ENCODE measurements around the gene CYP4F12.

CYP4F12 gene, protein sequence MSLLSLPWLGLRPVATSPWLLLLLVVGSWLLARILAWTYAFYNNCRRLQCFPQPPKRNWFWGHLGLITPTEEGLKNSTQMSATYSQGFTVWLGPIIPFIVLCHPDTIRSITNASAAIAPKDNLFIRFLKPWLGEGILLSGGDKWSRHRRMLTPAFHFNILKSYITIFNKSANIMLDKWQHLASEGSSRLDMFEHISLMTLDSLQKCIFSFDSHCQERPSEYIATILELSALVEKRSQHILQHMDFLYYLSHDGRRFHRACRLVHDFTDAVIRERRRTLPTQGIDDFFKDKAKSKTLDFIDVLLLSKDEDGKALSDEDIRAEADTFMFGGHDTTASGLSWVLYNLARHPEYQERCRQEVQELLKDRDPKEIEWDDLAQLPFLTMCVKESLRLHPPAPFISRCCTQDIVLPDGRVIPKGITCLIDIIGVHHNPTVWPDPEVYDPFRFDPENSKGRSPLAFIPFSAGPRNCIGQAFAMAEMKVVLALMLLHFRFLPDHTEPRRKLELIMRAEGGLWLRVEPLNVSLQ

DNA sequence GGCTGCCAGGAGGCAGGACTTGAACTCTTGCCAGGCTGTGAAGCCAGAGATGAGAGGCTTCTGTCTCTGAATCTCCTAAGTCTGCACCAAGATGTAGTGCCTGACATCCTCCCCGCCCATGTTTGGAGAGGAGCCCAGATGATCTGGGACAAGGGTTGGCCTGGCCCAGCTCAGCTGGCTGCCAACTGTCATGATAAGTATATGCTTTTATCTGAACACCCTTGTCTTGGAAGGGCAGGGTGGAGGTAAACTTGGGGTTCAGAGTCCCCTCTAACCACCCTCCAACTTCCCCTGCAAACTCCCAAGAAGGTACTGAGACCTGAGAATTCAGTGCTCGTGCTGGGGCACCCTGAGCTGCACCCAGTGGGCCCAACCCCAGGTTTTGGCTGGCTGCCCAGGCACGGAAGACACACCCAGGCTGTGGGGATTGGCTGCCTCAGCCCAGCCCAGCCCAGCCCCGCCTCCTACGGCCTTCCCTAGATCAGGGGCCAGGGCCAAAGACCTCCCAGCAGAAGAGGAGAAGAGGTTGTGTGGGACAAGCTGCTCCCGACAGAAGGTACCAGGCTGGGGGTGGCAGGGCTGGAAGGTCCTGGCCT, at the start of gene CYP4F12:
TSS of gene CYP4F12 (plus strand) at position 508 of the 596 bp plus-strand sequence. CDS start 443 bp downstream, outside the sequence.
- no peak within 1 kb of the TSS for H3K4me3 ChIP-seq (ENCODE audit: low read depth, low read length)
- no peak within 1 kb of the TSS for H3K9ac ChIP-seq (ENCODE audit: low read length)
- H3K4me1 ChIP-seq (ENCODE audit: control insufficient read depth, insufficient read depth, low read length) = no peaks in the 10 kb centered on the region
- no peak within 1 kb of the TSS for H3K27ac ChIP-seq (ENCODE audit: low read depth, low read length)
- H3K27me3 ChIP-seq (ENCODE audit: control insufficient read depth, insufficient read depth, low read length) = no peaks in the 10 kb centered on the region
- H3K9me3 ChIP-seq (ENCODE audit: control insufficient read depth, insufficient read depth, low read depth, low read length) = peaks cover 6% of the 10 kb centered on the region; the same call in 1 of the 2 replicates
- no peaks in the 10 kb centered on the region for H3K36me3 ChIP-seq (ENCODE audit: control insufficient read depth, insufficient read depth, low read length)

GRCh38 chr19:15623711-15624318, 49.1 kb upstream of the CYP4F12 start:
- Histone ChIP-seq H3K9me3 (ENCODE audit: control insufficient read depth, insufficient read depth, low read depth, low read length) (peaks cover under 1% of the 10 kb centered on the region; the same call in 1 of the 2 replicates), H3K36me3 (ENCODE audit: control insufficient read depth, insufficient read depth, low read length) (no peaks in the 10 kb centered on the region), H3K27me3 (ENCODE audit: control insufficient read depth, insufficient read depth, low read length) (peaks cover 4% of the 10 kb centered on the region; the same call in 1 of the 2 replicates), H3K4me3 (ENCODE audit: low read depth, low read length) (no peak overlapping the region), H3K9ac (ENCODE audit: low read length) (no peak overlapping the region), H3K27ac (ENCODE audit: low read depth, low read length) (no peak overlapping the region), H3K4me1 (ENCODE audit: control insufficient read depth, insufficient read depth, low read length) (no peaks in the 10 kb centered on the region)

GRCh38 chr19:15628236-15629002, 44.5 kb upstream of the CYP4F12 start:
- H3K36me3 ChIP-seq (ENCODE audit: control insufficient read depth, insufficient read depth, low read length) = no peaks in the 10 kb centered on the region
- H3K9me3 ChIP-seq (ENCODE audit: control insufficient read depth, insufficient read depth, low read depth, low read length) = no peaks in the 10 kb centered on the region
- no peaks in the 10 kb centered on the region for H3K4me1 ChIP-seq (ENCODE audit: control insufficient read depth, insufficient read depth, low read length)
- H3K27ac ChIP-seq (ENCODE audit: low read depth, low read length) = no peak overlapping the region
- H3K4me3 ChIP-seq (ENCODE audit: low read depth, low read length) = no peak overlapping the region
- peaks cover 4% of the 10 kb centered on the region; the same call in 1 of the 2 replicates for H3K27me3 ChIP-seq (ENCODE audit: control insufficient read depth, insufficient read depth, low read length)
- no peak overlapping the region for H3K9ac ChIP-seq (ENCODE audit: low read length)

- Histone ChIP-seq H3K27ac (ENCODE audit: low read depth, low read length) (no peak overlapping the region), H3K4me3 (ENCODE audit: low read depth, low read length) (peak overlapping the region; percentile 38; the same call in 1 of the 2 replicates), H3K4me1 (ENCODE audit: control insufficient read depth, insufficient read depth, low read length) (no peaks in the 10 kb centered on the region), H3K9me3 (ENCODE audit: control insufficient read depth, insufficient read depth, low read depth, low read length) (no peaks in the 10 kb centered on the region), H3K9ac (ENCODE audit: low read length) (no peak overlapping the region), H3K27me3 (ENCODE audit: control insufficient read depth, insufficient read depth, low read length) (peaks cover 4% of the 10 kb centered on the region; the same call in 1 of the 2 replicates), H3K36me3 (ENCODE audit: control insufficient read depth, insufficient read depth, low read length) (no peaks in the 10 kb centered on the region)
Measured at GRCh38 chr19:15629003-15629880, 43.6 kb upstream of the CYP4F12 start.

GRCh38 chr19:15631817-15632216, 41.1 kb upstream of the CYP4F12 start:
- Histone ChIP-seq H3K27me3 (ENCODE audit: control insufficient read depth, insufficient read depth, low read length) (peaks cover 4% of the 10 kb centered on the region; the same call in 1 of the 2 replicates), H3K4me3 (ENCODE audit: low read depth, low read length) (no peak overlapping the region), H3K9ac (ENCODE audit: low read length) (no peak overlapping the region), H3K27ac (ENCODE audit: low read depth, low read length) (no peak overlapping the region), H3K36me3 (ENCODE audit: control insufficient read depth, insufficient read depth, low read length) (no peaks in the 10 kb centered on the region), H3K9me3 (ENCODE audit: control insufficient read depth, insufficient read depth, low read depth, low read length) (no peaks in the 10 kb centered on the region), H3K4me1 (ENCODE audit: control insufficient read depth, insufficient read depth, low read length) (no peaks in the 10 kb centered on the region)

DNA sequence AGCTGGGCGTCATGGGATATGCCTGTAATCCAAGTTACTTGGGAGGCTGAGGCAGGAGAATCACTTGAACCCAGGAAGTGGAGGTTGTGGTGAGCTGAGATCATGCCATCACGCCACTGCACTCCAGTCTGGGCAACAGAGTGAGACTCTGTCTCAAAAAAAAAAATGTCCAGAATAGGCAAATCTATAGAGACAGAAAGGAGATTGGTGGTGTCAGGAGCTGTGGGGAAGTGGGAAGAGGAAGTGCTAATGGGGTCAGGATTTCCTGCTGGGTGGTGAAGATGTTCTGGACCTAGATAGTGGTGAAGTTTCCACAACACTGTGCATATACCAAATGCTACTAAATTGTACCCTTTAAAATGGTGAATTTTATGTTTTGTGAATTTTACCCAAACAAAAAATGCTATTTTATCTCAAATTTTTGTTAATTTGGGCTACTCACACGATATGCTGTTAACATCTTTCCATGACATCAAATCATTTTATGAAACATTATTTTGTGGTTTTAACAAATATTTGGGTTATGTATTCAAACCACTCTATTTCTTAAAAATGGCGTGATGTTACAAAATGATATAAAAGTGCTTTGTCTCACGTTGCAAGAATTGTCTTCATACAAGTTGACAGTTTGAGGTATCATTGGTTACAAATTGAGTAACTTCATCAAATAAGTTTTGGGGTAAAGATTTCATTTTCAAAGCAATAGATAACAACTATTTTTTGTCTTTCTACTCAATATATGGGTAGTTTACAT, 39.6 kb upstream of the CYP4F12 start:
- Histone ChIP-seq H3K4me1 (ENCODE audit: control insufficient read depth, insufficient read depth, low read length) (no peaks in the 10 kb centered on the region), H3K27me3 (ENCODE audit: control insufficient read depth, insufficient read depth, low read length) (peaks cover 1% of the 10 kb centered on the region; the same call in 1 of the 2 replicates), H3K27ac (ENCODE audit: low read depth, low read length) (no peak overlapping the region), H3K4me3 (ENCODE audit: low read depth, low read length) (no peak overlapping the region), H3K9me3 (ENCODE audit: control insufficient read depth, insufficient read depth, low read depth, low read length) (no peaks in the 10 kb centered on the region), H3K36me3 (ENCODE audit: control insufficient read depth, insufficient read depth, low read length) (no peaks in the 10 kb centered on the region), H3K9ac (ENCODE audit: low read length) (no peak overlapping the region)

- no peaks in the 10 kb centered on the region for H3K4me1 ChIP-seq (ENCODE audit: control insufficient read depth, insufficient read depth, low read length)
Measured at GRCh38 chr19:15634105-15634504, 38.8 kb upstream of the CYP4F12 start.

DNA sequence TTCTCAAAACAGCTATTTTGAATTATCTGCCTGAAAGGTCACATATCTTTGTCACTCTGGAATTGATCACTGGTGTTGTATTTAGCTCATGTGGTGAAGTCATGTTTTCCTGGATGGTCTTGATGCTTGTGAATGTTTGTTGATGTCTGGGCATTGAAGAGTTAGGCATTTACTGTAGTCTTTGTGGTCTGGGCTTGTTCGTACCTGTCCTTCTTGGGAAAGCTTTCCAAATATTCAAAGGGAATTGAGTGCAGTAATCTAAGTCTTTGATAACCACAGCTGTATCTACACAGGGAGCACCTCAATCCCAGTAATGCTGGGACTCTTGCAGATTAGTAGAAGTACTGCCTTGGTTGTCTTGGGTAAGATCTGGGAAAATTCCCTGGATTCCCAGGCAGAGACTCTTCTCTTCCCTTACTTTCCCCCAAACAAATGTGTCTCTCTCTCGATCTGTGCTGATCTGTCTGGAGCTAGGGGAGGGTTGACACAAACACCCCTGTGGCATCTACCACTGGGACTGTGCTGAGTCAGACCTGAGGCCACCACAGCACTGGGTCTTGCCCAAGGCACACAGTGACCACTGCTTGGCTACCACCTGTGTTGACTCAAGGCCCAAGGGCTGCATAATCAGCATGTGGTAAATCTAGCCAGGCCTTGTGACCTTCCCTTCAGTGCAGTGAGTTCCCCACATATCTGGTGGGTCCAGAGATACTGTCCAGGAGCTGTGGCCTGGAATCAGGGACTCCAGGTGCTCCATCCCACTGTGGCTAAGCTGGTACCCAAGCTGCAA, 37.7 kb upstream of the CYP4F12 start:
- Histone ChIP-seq H3K9ac (ENCODE audit: low read length) (no peak overlapping the region), H3K4me1 (ENCODE audit: control insufficient read depth, insufficient read depth, low read length) (no peaks in the 10 kb centered on the region), H3K27me3 (ENCODE audit: control insufficient read depth, insufficient read depth, low read length) (no peaks in the 10 kb centered on the region; the same call in 1 of the 2 replicates), H3K4me3 (ENCODE audit: low read depth, low read length) (no peak overlapping the region), H3K9me3 (ENCODE audit: control insufficient read depth, insufficient read depth, low read depth, low read length) (peaks cover 4% of the 10 kb centered on the region; the same call in 1 of the 2 replicates), H3K36me3 (ENCODE audit: control insufficient read depth, insufficient read depth, low read length) (no peaks in the 10 kb centered on the region), H3K27ac (ENCODE audit: low read depth, low read length) (no peak overlapping the region)

More at GRCh38 chr19:15634105-15634504, 38.8 kb upstream of the CYP4F12 start:
- Histone ChIP-seq H3K27me3 (ENCODE audit: control insufficient read depth, insufficient read depth, low read length) (no peaks in the 10 kb centered on the region; the same call in 1 of the 2 replicates), H3K4me3 (ENCODE audit: low read depth, low read length) (no peak overlapping the region), H3K9me3 (ENCODE audit: control insufficient read depth, insufficient read depth, low read depth, low read length) (no peaks in the 10 kb centered on the region; the same call in 1 of the 2 replicates), H3K27ac (ENCODE audit: low read depth, low read length) (no peak overlapping the region), H3K36me3 (ENCODE audit: control insufficient read depth, insufficient read depth, low read length) (no peaks in the 10 kb centered on the region), H3K9ac (ENCODE audit: low read length) (no peak overlapping the region)

DNA sequence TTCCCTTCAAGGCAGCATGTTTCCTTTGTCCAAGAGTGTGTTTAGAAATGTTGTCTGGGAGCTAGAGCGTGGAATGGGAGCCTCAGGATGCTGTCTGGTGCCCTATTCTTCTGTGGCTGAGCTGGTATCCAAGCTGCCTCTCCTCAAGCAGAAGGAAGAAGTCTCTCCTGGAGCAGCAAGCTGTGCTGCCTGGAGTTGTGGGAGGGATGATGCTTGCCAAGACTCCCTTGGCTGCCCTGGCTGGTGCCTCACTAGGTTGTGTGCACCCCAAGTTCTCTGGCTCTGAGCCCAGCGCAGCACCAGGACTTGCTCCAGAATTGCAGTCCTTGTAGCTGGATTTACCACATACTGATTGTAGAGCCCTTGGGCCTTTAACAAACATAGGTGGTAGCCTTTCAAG, 36.9 kb upstream of the CYP4F12 start:
- Histone ChIP-seq H3K4me1 (ENCODE audit: control insufficient read depth, insufficient read depth, low read length) (no peaks in the 10 kb centered on the region), H3K36me3 (ENCODE audit: control insufficient read depth, insufficient read depth, low read length) (no peaks in the 10 kb centered on the region), H3K27me3 (ENCODE audit: control insufficient read depth, insufficient read depth, low read length) (no peaks in the 10 kb centered on the region; the same call in 1 of the 2 replicates), H3K27ac (ENCODE audit: low read depth, low read length) (no peak overlapping the region), H3K4me3 (ENCODE audit: low read depth, low read length) (no peak overlapping the region), H3K9ac (ENCODE audit: low read length) (no peak overlapping the region), H3K9me3 (ENCODE audit: control insufficient read depth, insufficient read depth, low read depth, low read length) (peaks cover 5% of the 10 kb centered on the region; the same call in 1 of the 2 replicates)

Measured in HUES6 (cell line).